ENCODE data around the gene GGT6.

The GGT6 gene

GRCh38 chr17:4558347-4558971 is 1.9 kb downstream of the GGT6 start:
- no peak for ATAC-seq
- TF ChIP-seq ESRRG (CRISPR knock-in tag; IDR thresholded peaks at IDR 0.05): no peak
- no peak for TF ChIP-seq ZNF565 (CRISPR knock-in tag; conservative IDR thresholded peaks at IDR 0.05; ENCODE audit: low read depth)
- no peak for TF ChIP-seq ZFP3 (CRISPR knock-in tag; IDR thresholded peaks at IDR 0.05)
- TF ChIP-seq TCF4 (CRISPR knock-in tag; IDR thresholded peaks at IDR 0.05; ENCODE audit: borderline replicate concordance): no peak
- no peak for TF ChIP-seq CSDC2 (CRISPR knock-in tag; IDR thresholded peaks at IDR 0.05)
- no peak for TF ChIP-seq CSRNP3 (CRISPR knock-in tag; IDR thresholded peaks at IDR 0.05)
- TF ChIP-seq SNAI2 (CRISPR knock-in tag; IDR thresholded peaks at IDR 0.05): no peak
- no peak for TF ChIP-seq PPARA (CRISPR knock-in tag; IDR thresholded peaks at IDR 0.05; ENCODE audit: borderline replicate concordance)
- TF ChIP-seq ARNTL (CRISPR knock-in tag; IDR thresholded peaks at IDR 0.05; ENCODE audit: borderline replicate concordance, low read depth): no peak
- no peak for TF ChIP-seq ISL1 (CRISPR knock-in tag; IDR thresholded peaks at IDR 0.05)
- no peak for TF ChIP-seq BACH2 (CRISPR knock-in tag; IDR thresholded peaks at IDR 0.05; ENCODE audit: borderline replicate concordance)
- no peak for TF ChIP-seq ZNF70 (CRISPR knock-in tag; IDR thresholded peaks at IDR 0.05)
- no peak for TF ChIP-seq POU6F1 (CRISPR knock-in tag; IDR thresholded peaks at IDR 0.05; ENCODE audit: borderline replicate concordance, low read depth)
- TF ChIP-seq TSHZ2 (CRISPR knock-in tag; IDR thresholded peaks at IDR 0.05): no peak
- no peak for TF ChIP-seq ZNF8 (CRISPR knock-in tag; IDR thresholded peaks at IDR 0.05)
- no peak for TF ChIP-seq TOX (CRISPR knock-in tag; IDR thresholded peaks at IDR 0.05; ENCODE audit: borderline replicate concordance)

- TF ChIP-seq ZNF565 (CRISPR knock-in tag; conservative IDR thresholded peaks at IDR 0.05; ENCODE audit: low read depth) (no peak), ZFP3 (CRISPR knock-in tag; IDR thresholded peaks at IDR 0.05) (no peak), GLIS3 (CRISPR knock-in tag; IDR thresholded peaks at IDR 0.05) (no peak), CREB5 (CRISPR knock-in tag; IDR thresholded peaks at IDR 0.05; ENCODE audit: low read depth) (no peak), CSDC2 (CRISPR knock-in tag; IDR thresholded peaks at IDR 0.05) (no peak), ZC3H10 (CRISPR knock-in tag; IDR thresholded peaks at IDR 0.05) (no peak)
- ATAC-seq: no peak
Measured at GRCh38 chr17:4557626-4558346, 2.6 kb downstream of the GGT6 start.

GRCh38 chr17:4556996-4557395 is 3.4 kb downstream of the GGT6 start:
- TF ChIP-seq PPARA (CRISPR knock-in tag; IDR thresholded peaks at IDR 0.05; ENCODE audit: borderline replicate concordance) (no peak), OSR1 (CRISPR knock-in tag; IDR thresholded peaks at IDR 0.05) (no peak), ARNTL (CRISPR knock-in tag; IDR thresholded peaks at IDR 0.05; ENCODE audit: borderline replicate concordance, low read depth) (no peak), ZNF565 (CRISPR knock-in tag; conservative IDR thresholded peaks at IDR 0.05; ENCODE audit: low read depth) (no peak), ZFP30 (CRISPR knock-in tag; IDR thresholded peaks at IDR 0.05) (no peak)
- ATAC-seq: no peak

Data from SK-N-SH treated with all-trans-retinoic acid at 6 μM for 48 hours (cell line).